CD14-positive monocyte (primary cell): ENCODE measurements around the gene ETV2. TPM values are rescaled to one million over a fixed set of nuclear protein-coding genes. Genes with fewer than 3 reads are reported as not detected.

Experiments used
- DNase-seq, 3 donors: peaks; one replicate each; pipeline ENCODE4 v3.0.0-alpha.2; 2011 to 2022
- H2AFZ ChIP-seq: 2 replicates; pipeline ENCODE4 v1.6.0; 2012; ENCODE audit warnings: mild to moderate bottlenecking, low read depth, low read length, inconsistent platforms; ENCODE audit not compliant: insufficient read depth, poor library complexity, severe bottlenecking
- H3K27ac ChIP-seq, 2 donors: 1 replicate in 1 of 2; 2 replicates in 1 of 2; pipeline ENCODE4 v1.5.1; 2012 to 2013; ENCODE audit warnings: low read length in 2 of 2, control low read depth in 1 of 2, inconsistent platforms in 1 of 2, low read depth in 1 of 2, mild to moderate bottlenecking in 1 of 2
- H3K27me3 ChIP-seq, 2 donors: one replicate each; pipeline versions ENCODE4 v1.6.0 to v1.6.1; 2011 to 2013; ENCODE audit warnings: low read length in 2 of 2; ENCODE audit not compliant: control insufficient read depth in 2 of 2, insufficient read depth in 2 of 2
- H3K36me3 ChIP-seq, 2 donors: replicated peaks in 1 of 2; 1 replicate in 1 of 2; 2 replicates in 1 of 2; pipeline versions ENCODE4 v1.5.1 to v1.6.1; 2012 to 2013; ENCODE audit warnings: low read length in 2 of 2, control low read depth in 1 of 2, inconsistent platforms in 1 of 2, mild to moderate bottlenecking in 1 of 2; ENCODE audit not compliant: insufficient read depth in 2 of 2, control insufficient read depth in 1 of 2
- H3K4me1 ChIP-seq, 2 donors: 1 replicate in 1 of 2; 2 replicates in 1 of 2; pipeline versions ENCODE4 v1.5.1 to v1.6.1; 2012 to 2013; ENCODE audit warnings: low read length in 2 of 2, control low read depth in 1 of 2, inconsistent platforms in 1 of 2, mild to moderate bottlenecking in 1 of 2, moderate library complexity in 1 of 2; ENCODE audit not compliant: insufficient read depth in 2 of 2, control insufficient read depth in 1 of 2
- H3K4me2 ChIP-seq: replicated peaks from 2 replicates; pipeline ENCODE3; 2012; ENCODE audit warnings: low read length, moderate library complexity, mild to moderate bottlenecking; ENCODE audit not compliant: poor library complexity, severe bottlenecking; ENCODE audit errors: extremely low read depth
- H3K4me3 ChIP-seq, 3 experiments: fragments of 200-600 bp in 1 of 3; sonication (generic) in 1 of 3; replicated peaks in 1 of 3; 1 replicate in 2 of 3; 2 replicates in 1 of 3; pipeline ENCODE4 v1.5.1; 2011 to 2013; ENCODE audit warnings: low read length in 3 of 3, mild to moderate bottlenecking in 3 of 3, control low read depth in 2 of 3, low read depth in 2 of 3, inconsistent platforms in 1 of 3, moderate library complexity in 1 of 3
- H3K79me2 ChIP-seq: 2 replicates; pipeline ENCODE4 v1.6.0; 2012; ENCODE audit warnings: mild to moderate bottlenecking, control low read depth, inconsistent platforms, low read length, moderate library complexity; ENCODE audit not compliant: insufficient read depth
- H3K9ac ChIP-seq: 2 replicates; pipeline ENCODE4 v1.6.0; 2017; ENCODE audit warnings: low read length, mild to moderate bottlenecking; ENCODE audit not compliant: insufficient read depth, poor library complexity, severe bottlenecking
- H3K9me3 ChIP-seq, 2 donors: replicated peaks in 1 of 2; 1 replicate in 1 of 2; 2 replicates in 1 of 2; pipeline versions ENCODE4 v1.5.1 to v1.6.1; 2012 to 2013; ENCODE audit warnings: low read length in 2 of 2, control low read depth in 1 of 2; ENCODE audit not compliant: control insufficient read depth in 1 of 2, insufficient read depth in 1 of 2
- H4K20me1 ChIP-seq: 2 replicates; pipeline ENCODE4 v1.6.0; 2012; ENCODE audit warnings: mild to moderate bottlenecking, low read length, control low read depth, moderate library complexity; ENCODE audit not compliant: insufficient read depth
- H3K27ac Mint-ChIP-seq, 7 donors: one replicate each; pipeline ENCODE4 v1.8.0; 2020; ENCODE audit warnings: mild to moderate bottlenecking in 7 of 7, mixed read lengths in 7 of 7, moderate library complexity in 6 of 7, inconsistent platforms in 2 of 7
- H3K27me3 Mint-ChIP-seq, 3 donors: one replicate each; pipeline ENCODE4 v1.8.0; 2021 to 2022; ENCODE audit warnings: low read depth in 3 of 3, mild to moderate bottlenecking in 3 of 3, mixed read lengths in 3 of 3, moderate library complexity in 3 of 3, inconsistent platforms in 1 of 3
- H3K36me3 Mint-ChIP-seq, 2 donors: one replicate each; pipeline ENCODE4 v1.8.0; 2020; ENCODE audit warnings: mixed read lengths in 2 of 2, inconsistent platforms in 1 of 2, mild to moderate bottlenecking in 1 of 2
- H3K4me1 Mint-ChIP-seq: one replicate; pipeline ENCODE4 v1.8.0; 2020; ENCODE audit warnings: mild to moderate bottlenecking, mixed read lengths
- H3K4me3 Mint-ChIP-seq, 2 donors: one replicate each; pipeline ENCODE4 v1.8.0; 2020; ENCODE audit warnings: mild to moderate bottlenecking in 2 of 2, mixed read lengths in 2 of 2, moderate library complexity in 1 of 2
- H3K9me3 Mint-ChIP-seq, 7 donors: one replicate each; pipeline ENCODE4 v1.8.0; 2020 to 2022; ENCODE audit warnings: mixed read lengths in 7 of 7, mild to moderate bottlenecking in 6 of 7, moderate library complexity in 6 of 7, inconsistent platforms in 2 of 7
- WGBS: methylation state at CpG from one replicate; pipeline ENCODE4 v1.1.5; 2013; ENCODE audit warnings: missing lambda C conversion rate; ENCODE audit not compliant: insufficient coverage; 5-methylcytosine and 5-hydroxymethylcytosine counted together
- intact Hi-C, 2 donors: fragments of 100-400 bp; cut with micrococcal nuclease; formaldehyde crosslinking; loops; one replicate each; pipeline versions ENCODE4 v1.15.0 to v1.15.1; 2023
- polyA plus RNA-seq, 3 donors: library from polyadenylated mRNA; depleted of rRNA in 1 of 3; unstranded in 2 of 3; stranded (reverse) in 1 of 3; fragments of 300-500 nt in 2 of 3; fragments of >200 nt in 1 of 3; fragmentation: Illumina TruSeq in 2 of 3; gene quantifications; 1 replicate in 2 of 3; 2 replicates in 1 of 3; pipeline ENCODE4 v1.2.3, GENCODE V29; 2012 to 2021
- TF ChIP-seq, protein P1 (sequence below): fragments of 200-600 bp; IDR thresholded peaks from one replicate; pipeline ENCODE4 v1.8.0; 2022; ENCODE audit warnings: antibody characterized with exemption, mild to moderate bottlenecking

The ETV2 gene
- polyA plus RNA-seq, 3 donors = 0.17 to 0.93 (median 0.82) TPM

DNA sequence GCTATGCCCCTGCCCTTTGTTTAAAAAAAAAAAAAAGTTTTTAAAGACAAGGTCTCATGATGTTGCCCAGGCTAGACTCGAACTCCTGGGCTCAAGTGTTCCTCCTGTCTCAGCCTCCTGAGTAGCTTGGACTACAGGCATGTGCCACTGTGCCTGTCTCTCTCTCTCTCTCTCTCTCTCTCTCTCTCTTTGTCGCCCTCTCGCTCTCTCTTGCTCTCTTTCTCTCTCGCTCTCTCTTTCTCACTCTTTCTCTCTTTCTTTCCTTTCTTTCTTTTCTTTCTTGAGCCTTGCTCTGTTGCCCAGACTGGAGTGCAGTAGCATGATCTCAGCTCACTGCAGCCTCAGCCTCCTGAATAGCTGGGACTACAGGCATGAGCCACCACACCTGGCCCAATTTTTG lies 14.1 kb downstream of the ETV2 start:
- Histone ChIP-seq H3K9me3 (no peaks in the 10 kb centered on the region), H3K9ac (no peak overlapping the region), H2AFZ (no peak overlapping the region), H3K4me1 (no peaks in the 10 kb centered on the region), H4K20me1 (peaks cover 49% of the 10 kb centered on the region), H3K27me3 (no peaks in the 10 kb centered on the region), H3K27ac (no peak overlapping the region), H3K36me3 (peaks cover 73 to 83% of the 10 kb centered on the region in 2 donors), H3K4me3 (no peak overlapping the region), H3K79me2 (peaks cover 7% of the 10 kb centered on the region), H3K4me2 (no peak overlapping the region)
- Mint-ChIP-seq H3K4me1 (peaks cover 6% of the 10 kb centered on the region), H3K4me3 (no peak overlapping the region), H3K27me3 (peaks cover 0 to 2% (median 0%) of the 10 kb centered on the region in 3 donors), H3K9me3 (no peaks in the 10 kb centered on the region), H3K36me3 (peaks cover 59 to 89% of the 10 kb centered on the region in 2 donors), H3K27ac (peak overlapping the region in 2 of 7 donors; percentile 2 to 36)
- intact Hi-C loops = no loop called here
- TF ChIP-seq, protein P1, sequence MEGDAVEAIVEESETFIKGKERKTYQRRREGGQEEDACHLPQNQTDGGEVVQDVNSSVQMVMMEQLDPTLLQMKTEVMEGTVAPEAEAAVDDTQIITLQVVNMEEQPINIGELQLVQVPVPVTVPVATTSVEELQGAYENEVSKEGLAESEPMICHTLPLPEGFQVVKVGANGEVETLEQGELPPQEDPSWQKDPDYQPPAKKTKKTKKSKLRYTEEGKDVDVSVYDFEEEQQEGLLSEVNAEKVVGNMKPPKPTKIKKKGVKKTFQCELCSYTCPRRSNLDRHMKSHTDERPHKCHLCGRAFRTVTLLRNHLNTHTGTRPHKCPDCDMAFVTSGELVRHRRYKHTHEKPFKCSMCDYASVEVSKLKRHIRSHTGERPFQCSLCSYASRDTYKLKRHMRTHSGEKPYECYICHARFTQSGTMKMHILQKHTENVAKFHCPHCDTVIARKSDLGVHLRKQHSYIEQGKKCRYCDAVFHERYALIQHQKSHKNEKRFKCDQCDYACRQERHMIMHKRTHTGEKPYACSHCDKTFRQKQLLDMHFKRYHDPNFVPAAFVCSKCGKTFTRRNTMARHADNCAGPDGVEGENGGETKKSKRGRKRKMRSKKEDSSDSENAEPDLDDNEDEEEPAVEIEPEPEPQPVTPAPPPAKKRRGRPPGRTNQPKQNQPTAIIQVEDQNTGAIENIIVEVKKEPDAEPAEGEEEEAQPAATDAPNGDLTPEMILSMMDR = no peak
- WGBS = 100% methylated on average over 4 of the region's 4 CpGs
- DNase-seq = no peak

DNA sequence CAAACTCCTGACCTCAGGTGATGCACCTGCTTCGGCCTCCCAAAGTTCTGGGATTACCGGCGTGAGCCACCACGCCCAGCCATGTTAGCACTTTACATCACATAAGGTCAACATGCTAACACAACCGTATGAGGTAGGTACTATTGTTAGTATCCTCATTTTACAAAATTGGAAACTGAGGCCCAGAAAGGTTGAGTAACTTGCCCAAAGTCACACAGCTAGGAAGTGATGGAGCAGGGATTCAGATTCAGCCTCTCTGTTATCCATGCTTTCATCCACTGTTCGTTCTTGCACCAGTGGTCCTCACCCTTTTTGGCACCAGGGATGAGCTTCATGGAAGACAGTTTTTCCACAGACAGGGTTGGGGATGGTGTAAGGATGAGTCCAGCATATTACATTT lies 15.2 kb downstream of the ETV2 start:
- H3K27ac Mint-ChIP-seq = no peak overlapping the region
- H3K4me3 Mint-ChIP-seq = no peak overlapping the region
- Histone ChIP-seq H3K27me3 (no peaks in the 10 kb centered on the region), H3K9ac (no peak overlapping the region), H3K36me3 (peaks cover 71 to 81% of the 10 kb centered on the region in 2 donors), H3K4me3 (no peak overlapping the region), H3K9me3 (no peaks in the 10 kb centered on the region), H3K27ac (no peak overlapping the region), H4K20me1 (peaks cover 45% of the 10 kb centered on the region), H3K4me2 (no peak overlapping the region), H3K4me1 (no peaks in the 10 kb centered on the region), H2AFZ (no peak overlapping the region), H3K79me2 (no peaks in the 10 kb centered on the region)
- no CpG with 5 or more reads among the region's 6 CpGs for WGBS
- peaks cover 0 to 1% (median 0%) of the 10 kb centered on the region in 7 donors for H3K9me3 Mint-ChIP-seq
- TF ChIP-seq, protein P1 = no peak
- no peak for DNase-seq
- H3K27me3 Mint-ChIP-seq = peaks cover 0 to 2% (median 0%) of the 10 kb centered on the region in 3 donors
- intact Hi-C loops = no loop called here
- H3K36me3 Mint-ChIP-seq = peaks cover 53 to 80% of the 10 kb centered on the region in 2 donors
- H3K4me1 Mint-ChIP-seq = no peaks in the 10 kb centered on the region
